Measurements from ENCODE around the gene NCAPD3. TPM values are rescaled to one million over a fixed set of nuclear protein-coding genes. Genes with fewer than 3 reads are reported as not detected.

Gene NCAPD3
- total and polyA plus RNA-seq, 2 donors (not counting 1 experiment from before 2014, with no cell fraction given), result 12.9 to 32.2 TPM

DNA sequence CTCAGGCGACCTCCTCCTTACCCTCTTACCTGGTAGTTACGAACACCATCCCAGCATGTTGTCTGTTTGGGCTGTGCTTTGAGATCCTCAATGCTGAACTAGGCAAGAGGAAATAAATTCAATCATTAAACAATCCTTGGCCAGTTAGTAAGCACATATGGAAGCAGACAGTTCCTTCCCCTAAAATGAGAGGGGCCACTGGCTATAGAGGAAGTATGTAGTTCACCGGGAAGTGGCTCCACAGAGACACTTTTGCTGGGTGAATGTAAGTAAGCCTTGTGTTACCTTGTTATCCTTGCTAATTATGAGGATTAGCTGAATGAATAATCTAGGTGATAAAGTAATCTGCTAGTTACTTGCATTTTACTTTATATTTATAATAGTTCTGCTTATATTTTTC is 26.5 kb upstream of the NCAPD3 start:
- no peaks in the 10 kb centered on the region for H4K20me1 ChIP-seq (ENCODE audit: control insufficient read depth, insufficient read depth, low read length, poor library complexity, severe bottlenecking)
- peaks cover 10 to 15% of the 10 kb centered on the region in 2 donors for H3K4me1 ChIP-seq (ENCODE audit: control insufficient read depth in 2 of 2, insufficient read depth in 2 of 2, low read length in 2 of 2)
- peaks cover 7% of the 10 kb centered on the region for H3K79me2 ChIP-seq (ENCODE audit: control insufficient read depth, insufficient read depth, low read length)
- ATAC-seq (ENCODE audit: low read depth), result no peak
- DNase-seq, result no peak
- H3K9ac ChIP-seq (ENCODE audit: low read length), result no peak overlapping the region
- ChIA-PET CTCF (interaction anchor here (1.1 to 2.1 kb wide), 4 partner anchors 26 to 200 kb away, joined by 3 to 8 read pairs (median 4); partner anchors contain the start of genes NCAPD3 and VPS26B), POLR2A (interaction anchor here (1.0 kb wide), 1 partner anchor 26 kb away, joined by 3 read pairs; the partner anchor contains the start of gene VPS26B)
- peaks cover 28% of the 10 kb centered on the region for H3K4me1 Mint-ChIP-seq
- H3K27me3 ChIP-seq (replicated peaks in 1 of 4; ENCODE audit: control extremely low read depth in 1 of 4, control insufficient read depth in 3 of 4, insufficient read depth in 4 of 4, low read length in 3 of 4), result no peaks in the 10 kb centered on the region
- no CpG with 5 or more reads among the region's 3 CpGs for WGBS (ENCODE audit: insufficient coverage)
- TF ChIP-seq, protein P1, sequence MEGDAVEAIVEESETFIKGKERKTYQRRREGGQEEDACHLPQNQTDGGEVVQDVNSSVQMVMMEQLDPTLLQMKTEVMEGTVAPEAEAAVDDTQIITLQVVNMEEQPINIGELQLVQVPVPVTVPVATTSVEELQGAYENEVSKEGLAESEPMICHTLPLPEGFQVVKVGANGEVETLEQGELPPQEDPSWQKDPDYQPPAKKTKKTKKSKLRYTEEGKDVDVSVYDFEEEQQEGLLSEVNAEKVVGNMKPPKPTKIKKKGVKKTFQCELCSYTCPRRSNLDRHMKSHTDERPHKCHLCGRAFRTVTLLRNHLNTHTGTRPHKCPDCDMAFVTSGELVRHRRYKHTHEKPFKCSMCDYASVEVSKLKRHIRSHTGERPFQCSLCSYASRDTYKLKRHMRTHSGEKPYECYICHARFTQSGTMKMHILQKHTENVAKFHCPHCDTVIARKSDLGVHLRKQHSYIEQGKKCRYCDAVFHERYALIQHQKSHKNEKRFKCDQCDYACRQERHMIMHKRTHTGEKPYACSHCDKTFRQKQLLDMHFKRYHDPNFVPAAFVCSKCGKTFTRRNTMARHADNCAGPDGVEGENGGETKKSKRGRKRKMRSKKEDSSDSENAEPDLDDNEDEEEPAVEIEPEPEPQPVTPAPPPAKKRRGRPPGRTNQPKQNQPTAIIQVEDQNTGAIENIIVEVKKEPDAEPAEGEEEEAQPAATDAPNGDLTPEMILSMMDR (IDR thresholded peaks at IDR 0.05), result no peak
- no peak for TF ChIP-seq EZH2 (IDR thresholded peaks at IDR 0.05; ENCODE audit: borderline replicate concordance, insufficient read depth, low read depth, low read length, poor library complexity, severe bottlenecking)
- no peaks in the 10 kb centered on the region for H3K9me3 Mint-ChIP-seq (ENCODE audit: insufficient read depth)
- no peaks in the 10 kb centered on the region for H3K9me3 ChIP-seq (ENCODE audit: control extremely low read depth in 1 of 3, control insufficient read depth in 2 of 3, insufficient read depth in 1 of 3, low read length in 2 of 3)
- no peak overlapping the region for H3K27ac ChIP-seq (ENCODE audit: low read length in 2 of 2)
- H3K4me3 ChIP-seq (ENCODE audit: control extremely low read depth in 1 of 5, extremely low read depth in 1 of 5, insufficient read depth in 1 of 5, low read depth in 2 of 5, low read length in 4 of 5), result no peak overlapping the region
- peaks cover 0 to 46% of the 10 kb centered on the region in 2 experiments for H3K36me3 ChIP-seq (replicated peaks in 1 of 2; ENCODE audit: control extremely low read depth in 1 of 2, control insufficient read depth in 1 of 2, extremely low read depth in 1 of 2, insufficient read depth in 2 of 2, low read length in 1 of 2)
- no peak overlapping the region for H3K27ac Mint-ChIP-seq
- H2AFZ ChIP-seq (ENCODE audit: insufficient read depth, low read depth, low read length, poor library complexity, severe bottlenecking), result no peak overlapping the region
- no peak overlapping the region for H3K4me2 ChIP-seq (replicated peaks; ENCODE audit: low read depth, low read length, poor library complexity, severe bottlenecking)
- intact Hi-C loops (cut with micrococcal nuclease), result no loop called here
- no peaks in the 10 kb centered on the region for H3K27me3 Mint-ChIP-seq
- H3K4me3 Mint-ChIP-seq, result no peak overlapping the region

DNA sequence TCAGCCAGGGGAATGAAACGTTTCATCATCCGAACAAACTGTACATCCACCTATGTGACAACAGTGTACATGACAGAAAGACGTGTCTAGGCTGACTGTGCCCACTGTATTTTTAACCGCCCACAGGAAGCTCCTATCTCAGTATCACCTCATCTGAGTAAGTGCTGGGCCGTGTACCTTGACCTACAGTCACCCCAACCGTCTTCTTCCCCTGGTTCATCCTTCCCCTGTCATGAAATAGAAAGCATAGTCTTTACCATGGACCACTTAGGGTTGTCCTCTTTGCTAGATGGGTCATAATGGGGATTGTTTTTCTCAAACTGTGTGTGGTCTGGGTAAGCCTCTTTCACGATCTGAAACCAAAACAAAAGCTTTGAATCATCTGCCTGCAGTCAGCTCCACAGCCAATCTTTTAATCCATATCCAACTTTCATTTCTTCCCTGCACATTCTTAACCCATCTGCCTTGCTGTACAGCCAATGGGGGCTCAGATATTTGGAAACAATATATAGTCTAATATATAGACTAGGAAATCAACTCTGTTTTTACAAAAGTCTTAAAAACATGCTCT is 25.2 kb upstream of the NCAPD3 start:
- H2AFZ ChIP-seq (ENCODE audit: insufficient read depth, low read depth, low read length, poor library complexity, severe bottlenecking), result no peak overlapping the region
- peaks cover 10 to 12% of the 10 kb centered on the region in 2 donors for H3K4me1 ChIP-seq (ENCODE audit: control insufficient read depth in 2 of 2, insufficient read depth in 2 of 2, low read length in 2 of 2)
- Mint-ChIP-seq H3K27me3 (no peaks in the 10 kb centered on the region), H3K27ac (no peak overlapping the region), H3K9me3 (ENCODE audit: insufficient read depth) (no peaks in the 10 kb centered on the region), H3K4me1 (peaks cover 21% of the 10 kb centered on the region), H3K4me3 (no peak overlapping the region)
- H3K4me3 ChIP-seq (ENCODE audit: control extremely low read depth in 1 of 5, extremely low read depth in 1 of 5, insufficient read depth in 1 of 5, low read depth in 2 of 5, low read length in 4 of 5), result no peak overlapping the region
- H3K4me2 ChIP-seq (replicated peaks; ENCODE audit: low read depth, low read length, poor library complexity, severe bottlenecking), result no peak overlapping the region
- intact Hi-C loops (cut with micrococcal nuclease), result no loop called here
- WGBS (ENCODE audit: insufficient coverage), result 89% methylated on average over 3 of the region's 7 CpGs
- peaks cover 0 to 3% (median 0%) of the 10 kb centered on the region in 3 donors for H3K9me3 ChIP-seq (ENCODE audit: control extremely low read depth in 1 of 3, control insufficient read depth in 2 of 3, insufficient read depth in 1 of 3, low read length in 2 of 3)
- DNase-seq (no peak), ATAC-seq (ENCODE audit: low read depth) (no peak)
- TF ChIP-seq, protein P1 (IDR thresholded peaks at IDR 0.05), result no peak
- TF ChIP-seq EZH2 (IDR thresholded peaks at IDR 0.05; ENCODE audit: borderline replicate concordance, insufficient read depth, low read depth, low read length, poor library complexity, severe bottlenecking), result no peak
- no peak overlapping the region for H3K27ac ChIP-seq (ENCODE audit: low read length in 2 of 2)
- peaks cover 0 to 49% of the 10 kb centered on the region in 2 experiments for H3K36me3 ChIP-seq (replicated peaks in 1 of 2; ENCODE audit: control extremely low read depth in 1 of 2, control insufficient read depth in 1 of 2, extremely low read depth in 1 of 2, insufficient read depth in 2 of 2, low read length in 1 of 2)
- no peaks in the 10 kb centered on the region for H4K20me1 ChIP-seq (ENCODE audit: control insufficient read depth, insufficient read depth, low read length, poor library complexity, severe bottlenecking)
- H3K9ac ChIP-seq (ENCODE audit: low read length), result no peak overlapping the region
- peaks cover 5% of the 10 kb centered on the region for H3K79me2 ChIP-seq (ENCODE audit: control insufficient read depth, insufficient read depth, low read length)
- ChIA-PET POLR2A (interaction anchor here (1.0 kb wide), 1 partner anchor 24 kb away, joined by 3 read pairs; the partner anchor contains the start of gene VPS26B), CTCF (interaction anchor here (1.3 to 1.8 kb wide), 3 partner anchors 19 to 42 kb away, joined by 3 to 11 read pairs (median 5); no protein-coding TSS in a partner anchor)
- no peaks in the 10 kb centered on the region for H3K27me3 ChIP-seq (replicated peaks in 1 of 4; ENCODE audit: control extremely low read depth in 1 of 4, control insufficient read depth in 3 of 4, insufficient read depth in 4 of 4, low read length in 3 of 4)
